HepG2 (cell line): ENCODE results near the gene PHACTR1. TPM values are rescaled to one million over a fixed set of nuclear protein-coding genes. Genes with fewer than 3 reads are reported as not detected.

Source experiments
- ATRX ChIP-seq: sonication (generic); formaldehyde crosslinking; IDR thresholded peaks from 2 replicates; pipeline ENCODE4 v1.4.0; 2020; ENCODE audit warnings: missing genetic modification reagents, borderline replicate concordance
- KDM3A ChIP-seq: IDR thresholded peaks from 2 replicates; pipeline ENCODE4 v1.6.1; 2018; ENCODE audit warnings: low read depth, missing compliant biosample characterization
- SMAD3 ChIP-seq: sonication (generic); formaldehyde crosslinking; IDR thresholded peaks from 2 replicates; pipeline ENCODE4 v1.4.0; 2020; ENCODE audit warnings: missing genetic modification reagents
- ZBTB1 ChIP-seq: sonication (generic); formaldehyde crosslinking; IDR thresholded peaks from 2 replicates; pipeline ENCODE4 v1.4.0; 2020; ENCODE audit warnings: missing genetic modification reagents, borderline replicate concordance
- ZNF557 ChIP-seq: sonication (generic); formaldehyde crosslinking; IDR thresholded peaks from 2 replicates; pipeline ENCODE4 v1.4.0; 2020; ENCODE audit warnings: missing genetic modification reagents
- ZNF768 ChIP-seq: sonication (generic); formaldehyde crosslinking; IDR thresholded peaks from 2 replicates; pipeline ENCODE4 v1.4.0; 2020; ENCODE audit warnings: missing genetic modification reagents
- ZNF782 ChIP-seq: sonication (generic); formaldehyde crosslinking; IDR thresholded peaks from 2 replicates; pipeline ENCODE4 v1.4.0; 2020; ENCODE audit warnings: missing genetic modification reagents, mild to moderate bottlenecking, borderline replicate concordance
- polyA plus RNA-seq, 8 experiments: library from polyadenylated mRNA; depleted of rRNA in 3 of 8; stranded (reverse) in 7 of 8; unstranded in 1 of 8; fragments of >200 nt; fragmentation: Illumina TruSeq in 4 of 8; extraction: Trizol in 4 of 8; gene quantifications; 2 replicates each; pipeline versions ENCODE4 v1.2.1 to v1.2.3, GENCODE V29; 2011 to 2016; ENCODE audit warnings: low read depth in 4 of 8, missing spikeins in 1 of 8, mixed read lengths in 1 of 8; ENCODE audit not compliant: insufficient read depth in 1 of 8
- total RNA-seq, 5 experiments: library from RNA; depleted of rRNA; stranded (reverse); fragments of >200 nt; fragmentation: Illumina TruSeq; extraction: Trizol; gene quantifications; 2 replicates each; pipeline ENCODE4 v1.2.3, GENCODE V29; 2016; ENCODE audit warnings: low read depth in 1 of 5
- TF ChIP-seq, protein P1 (sequence below): sonication (generic); formaldehyde crosslinking; IDR thresholded peaks from 2 replicates; pipeline ENCODE4 v1.9.0; 2021; ENCODE audit warnings: mild to moderate bottlenecking, missing genetic modification reagents
- TF ChIP-seq, protein P2 (sequence below): sonication (generic); formaldehyde crosslinking; IDR thresholded peaks from 2 replicates; pipeline ENCODE4 v1.8.0; 2023; ENCODE audit warnings: mild to moderate bottlenecking, missing genetic modification reagents
- TF ChIP-seq, protein P3 (sequence below): sonication (generic); formaldehyde crosslinking; IDR thresholded peaks from 2 replicates; pipeline ENCODE4 v1.5.1; 2020; ENCODE audit warnings: mild to moderate bottlenecking, moderate library complexity, missing genetic modification reagents

PHACTR1 gene
- total and polyA plus RNA-seq, 2 of the 13 experiments (the other 11 are each of a cell fraction or from before 2014, with no cell fraction given), result 0.09 TPM; not detected in 1

DNA sequence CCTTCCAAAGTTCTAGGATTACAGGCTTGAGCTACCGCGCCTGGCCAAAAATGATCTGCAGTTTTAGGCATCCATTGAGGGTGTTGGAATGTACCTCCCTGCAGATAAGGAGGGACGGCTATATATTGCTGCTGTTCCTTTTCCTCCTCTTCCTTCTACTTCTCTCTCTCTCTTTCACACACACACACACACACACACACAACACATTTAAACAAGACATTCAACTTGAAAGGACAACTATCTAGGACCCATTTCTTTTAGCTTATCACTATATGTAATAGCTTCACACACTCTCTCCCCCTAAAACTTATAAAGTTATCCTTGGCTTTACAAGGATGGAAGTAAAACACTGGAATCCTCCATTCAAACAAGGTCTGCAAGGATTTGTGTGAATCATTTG is 260.6 kb downstream of the PHACTR1 start (continued):
- TF ChIP-seq, protein P1, sequence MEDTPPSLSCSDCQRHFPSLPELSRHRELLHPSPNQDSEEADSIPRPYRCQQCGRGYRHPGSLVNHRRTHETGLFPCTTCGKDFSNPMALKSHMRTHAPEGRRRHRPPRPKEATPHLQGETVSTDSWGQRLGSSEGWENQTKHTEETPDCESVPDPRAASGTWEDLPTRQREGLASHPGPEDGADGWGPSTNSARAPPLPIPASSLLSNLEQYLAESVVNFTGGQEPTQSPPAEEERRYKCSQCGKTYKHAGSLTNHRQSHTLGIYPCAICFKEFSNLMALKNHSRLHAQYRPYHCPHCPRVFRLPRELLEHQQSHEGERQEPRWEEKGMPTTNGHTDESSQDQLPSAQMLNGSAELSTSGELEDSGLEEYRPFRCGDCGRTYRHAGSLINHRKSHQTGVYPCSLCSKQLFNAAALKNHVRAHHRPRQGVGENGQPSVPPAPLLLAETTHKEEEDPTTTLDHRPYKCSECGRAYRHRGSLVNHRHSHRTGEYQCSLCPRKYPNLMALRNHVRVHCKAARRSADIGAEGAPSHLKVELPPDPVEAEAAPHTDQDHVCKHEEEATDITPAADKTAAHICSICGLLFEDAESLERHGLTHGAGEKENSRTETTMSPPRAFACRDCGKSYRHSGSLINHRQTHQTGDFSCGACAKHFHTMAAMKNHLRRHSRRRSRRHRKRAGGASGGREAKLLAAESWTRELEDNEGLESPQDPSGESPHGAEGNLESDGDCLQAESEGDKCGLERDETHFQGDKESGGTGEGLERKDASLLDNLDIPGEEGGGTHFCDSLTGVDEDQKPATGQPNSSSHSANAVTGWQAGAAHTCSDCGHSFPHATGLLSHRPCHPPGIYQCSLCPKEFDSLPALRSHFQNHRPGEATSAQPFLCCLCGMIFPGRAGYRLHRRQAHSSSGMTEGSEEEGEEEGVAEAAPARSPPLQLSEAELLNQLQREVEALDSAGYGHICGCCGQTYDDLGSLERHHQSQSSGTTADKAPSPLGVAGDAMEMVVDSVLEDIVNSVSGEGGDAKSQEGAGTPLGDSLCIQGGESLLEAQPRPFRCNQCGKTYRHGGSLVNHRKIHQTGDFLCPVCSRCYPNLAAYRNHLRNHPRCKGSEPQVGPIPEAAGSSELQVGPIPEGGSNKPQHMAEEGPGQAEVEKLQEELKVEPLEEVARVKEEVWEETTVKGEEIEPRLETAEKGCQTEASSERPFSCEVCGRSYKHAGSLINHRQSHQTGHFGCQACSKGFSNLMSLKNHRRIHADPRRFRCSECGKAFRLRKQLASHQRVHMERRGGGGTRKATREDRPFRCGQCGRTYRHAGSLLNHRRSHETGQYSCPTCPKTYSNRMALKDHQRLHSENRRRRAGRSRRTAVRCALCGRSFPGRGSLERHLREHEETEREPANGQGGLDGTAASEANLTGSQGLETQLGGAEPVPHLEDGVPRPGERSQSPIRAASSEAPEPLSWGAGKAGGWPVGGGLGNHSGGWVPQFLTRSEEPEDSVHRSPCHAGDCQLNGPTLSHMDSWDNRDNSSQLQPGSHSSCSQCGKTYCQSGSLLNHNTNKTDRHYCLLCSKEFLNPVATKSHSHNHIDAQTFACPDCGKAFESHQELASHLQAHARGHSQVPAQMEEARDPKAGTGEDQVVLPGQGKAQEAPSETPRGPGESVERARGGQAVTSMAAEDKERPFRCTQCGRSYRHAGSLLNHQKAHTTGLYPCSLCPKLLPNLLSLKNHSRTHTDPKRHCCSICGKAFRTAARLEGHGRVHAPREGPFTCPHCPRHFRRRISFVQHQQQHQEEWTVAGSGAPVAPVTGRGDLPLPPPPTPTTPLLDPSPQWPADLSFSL (CRISPR knock-in tag), result no peak
- no peak for TF ChIP-seq SMAD3 (CRISPR knock-in tag)
- TF ChIP-seq ZNF782 (CRISPR knock-in tag), result no peak
- TF ChIP-seq ZNF557 (CRISPR knock-in tag), result no peak
- TF ChIP-seq, protein P2, sequence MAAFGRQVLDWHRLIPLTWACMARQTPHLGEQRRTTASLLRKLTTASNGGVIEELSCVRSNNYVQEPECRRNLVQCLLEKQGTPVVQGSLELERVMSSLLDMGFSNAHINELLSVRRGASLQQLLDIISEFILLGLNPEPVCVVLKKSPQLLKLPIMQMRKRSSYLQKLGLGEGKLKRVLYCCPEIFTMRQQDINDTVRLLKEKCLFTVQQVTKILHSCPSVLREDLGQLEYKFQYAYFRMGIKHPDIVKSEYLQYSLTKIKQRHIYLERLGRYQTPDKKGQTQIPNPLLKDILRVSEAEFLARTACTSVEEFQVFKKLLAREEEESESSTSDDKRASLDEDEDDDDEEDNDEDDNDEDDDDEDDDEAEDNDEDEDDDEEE (CRISPR knock-in tag), result no peak
- TF ChIP-seq ZBTB1 (CRISPR knock-in tag), result no peak
- TF ChIP-seq ATRX, result no peak
- no peak for TF ChIP-seq KDM3A (CRISPR knock-in tag)
- TF ChIP-seq ZNF768, result no peak
- TF ChIP-seq, protein P3, sequence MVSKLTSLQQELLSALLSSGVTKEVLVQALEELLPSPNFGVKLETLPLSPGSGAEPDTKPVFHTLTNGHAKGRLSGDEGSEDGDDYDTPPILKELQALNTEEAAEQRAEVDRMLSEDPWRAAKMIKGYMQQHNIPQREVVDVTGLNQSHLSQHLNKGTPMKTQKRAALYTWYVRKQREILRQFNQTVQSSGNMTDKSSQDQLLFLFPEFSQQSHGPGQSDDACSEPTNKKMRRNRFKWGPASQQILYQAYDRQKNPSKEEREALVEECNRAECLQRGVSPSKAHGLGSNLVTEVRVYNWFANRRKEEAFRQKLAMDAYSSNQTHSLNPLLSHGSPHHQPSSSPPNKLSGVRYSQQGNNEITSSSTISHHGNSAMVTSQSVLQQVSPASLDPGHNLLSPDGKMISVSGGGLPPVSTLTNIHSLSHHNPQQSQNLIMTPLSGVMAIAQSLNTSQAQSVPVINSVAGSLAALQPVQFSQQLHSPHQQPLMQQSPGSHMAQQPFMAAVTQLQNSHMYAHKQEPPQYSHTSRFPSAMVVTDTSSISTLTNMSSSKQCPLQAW (CRISPR knock-in tag), result no peak
